GM12892 (cell line): ENCODE measurements around the gene NXPH4.

Source experiments
- POLR2A ChIP-seq: IDR thresholded peaks from 2 replicates; pipeline ENCODE4 v1.6.1; 2011; ENCODE audit warnings: low read depth, low read length, control low read depth
- POLR2AphosphoS5 ChIP-seq: IDR thresholded peaks from 2 replicates; pipeline ENCODE4 v1.6.1; 2011; ENCODE audit warnings: low read depth, low read length, control low read depth
- TAF1 ChIP-seq: IDR thresholded peaks from 2 replicates; pipeline ENCODE4 v1.6.1; 2011; ENCODE audit warnings: low read depth, mild to moderate bottlenecking, control low read depth, low read length, borderline replicate concordance

DNA sequence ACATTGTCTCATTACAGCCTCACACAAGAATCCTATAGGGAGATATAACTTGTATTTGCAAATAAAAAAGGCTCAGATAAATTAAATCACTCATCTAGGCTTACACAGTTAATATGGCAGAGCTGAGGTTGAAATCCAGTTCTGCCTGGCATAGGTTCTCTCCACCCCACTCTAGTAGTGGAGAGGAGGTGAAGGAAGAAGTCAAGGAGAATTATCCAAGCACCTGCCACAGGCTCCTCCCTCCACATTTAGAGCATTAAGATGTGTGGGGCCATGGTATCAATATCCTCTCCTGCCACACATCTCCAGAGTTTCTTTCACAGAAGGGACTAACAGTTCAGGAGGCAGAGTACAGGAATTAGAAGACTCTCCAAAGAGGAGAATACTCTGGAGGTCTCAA, 56.9 kb downstream of the NXPH4 start:
- TF ChIP-seq POLR2A (no peak), TAF1 (no peak), POLR2AphosphoS5 (no peak)
